Neutrophil (primary cell): ENCODE results near the gene CNTN5.

Experiments
- H3K27ac ChIP-seq: fragments of 200-600 bp; sonication (generic); 2 replicates; pipeline ENCODE4 v1.5.1; 2016; ENCODE audit warnings: mild to moderate bottlenecking, moderate library complexity
- H3K27me3 ChIP-seq: fragments of 200-600 bp; sonication (generic); 2 replicates; pipeline ENCODE4 v1.6.0; 2016; ENCODE audit warnings: mild to moderate bottlenecking
- H3K36me3 ChIP-seq: fragments of 200-600 bp; sonication (generic); 2 replicates; pipeline ENCODE4 v1.5.1; 2017
- H3K4me1 ChIP-seq, 2 experiments: fragments of 200-600 bp in 1 of 2; sonication (generic) in 1 of 2; 1 replicate in 1 of 2; 2 replicates in 1 of 2; pipeline versions ENCODE4 v1.5.1 to v1.6.1; 2013 to 2016; ENCODE audit warnings: low read depth in 1 of 2, low read length in 1 of 2, mild to moderate bottlenecking in 1 of 2, moderate library complexity in 1 of 2; ENCODE audit not compliant: control insufficient read depth in 1 of 2, insufficient read depth in 1 of 2
- H3K4me3 ChIP-seq, 2 experiments: fragments of 200-600 bp in 1 of 2; sonication (generic) in 1 of 2; 1 replicate in 1 of 2; 2 replicates in 1 of 2; pipeline ENCODE4 v1.5.1; 2013 to 2016; ENCODE audit warnings: low read depth in 1 of 2, low read length in 1 of 2, mild to moderate bottlenecking in 1 of 2, moderate library complexity in 1 of 2
- H3K9me3 ChIP-seq: fragments of 200-600 bp; sonication (generic); 2 replicates; pipeline ENCODE4 v1.5.1; 2016
- CTCF ChIP-seq: fragments of 200-600 bp; sonication (generic); IDR thresholded peaks from 2 replicates; pipeline ENCODE4 v1.5.1; 2016; ENCODE audit warnings: antibody characterized with exemption

Gene CNTN5

GRCh38 chr11:99918761-99919160 lies 898.0 kb downstream of the CNTN5 start:
- no peaks in the 10 kb centered on the region for H3K27me3 ChIP-seq
- no peaks in the 10 kb centered on the region for H3K36me3 ChIP-seq
- H3K4me3 ChIP-seq: no peak overlapping the region
- H3K4me1 ChIP-seq: no peaks in the 10 kb centered on the region
- no peak overlapping the region for H3K27ac ChIP-seq
- no peaks in the 10 kb centered on the region for H3K9me3 ChIP-seq
- no peak for TF ChIP-seq CTCF

- no peak for TF ChIP-seq CTCF
- Histone ChIP-seq H3K4me3 (no peak overlapping the region), H3K4me1 (no peaks in the 10 kb centered on the region), H3K27me3 (no peaks in the 10 kb centered on the region), H3K27ac (no peak overlapping the region), H3K9me3 (no peaks in the 10 kb centered on the region), H3K36me3 (no peaks in the 10 kb centered on the region)
Measured at GRCh38 chr11:99920956-99921355, 900.2 kb downstream of the CNTN5 start.

- TF ChIP-seq CTCF: no peak
- no peak overlapping the region for H3K27ac ChIP-seq
- no peaks in the 10 kb centered on the region for H3K36me3 ChIP-seq
- no peaks in the 10 kb centered on the region for H3K4me1 ChIP-seq
- no peaks in the 10 kb centered on the region for H3K9me3 ChIP-seq
- no peaks in the 10 kb centered on the region for H3K27me3 ChIP-seq
- H3K4me3 ChIP-seq: no peak overlapping the region
Measured at GRCh38 chr11:99925968-99926367, 905.2 kb downstream of the CNTN5 start.

GRCh38 chr11:99932684-99933083 lies 911.9 kb downstream of the CNTN5 start:
- H3K27me3 ChIP-seq: no peaks in the 10 kb centered on the region
- no peak for TF ChIP-seq CTCF
- H3K27ac ChIP-seq: no peak overlapping the region
- H3K4me3 ChIP-seq: no peak overlapping the region
- H3K4me1 ChIP-seq: no peaks in the 10 kb centered on the region
- no peaks in the 10 kb centered on the region for H3K9me3 ChIP-seq
- no peaks in the 10 kb centered on the region for H3K36me3 ChIP-seq

GRCh38 chr11:99934008-99934407 lies 913.3 kb downstream of the CNTN5 start:
- Histone ChIP-seq H3K36me3 (no peaks in the 10 kb centered on the region), H3K27ac (no peak overlapping the region), H3K27me3 (no peaks in the 10 kb centered on the region), H3K9me3 (no peaks in the 10 kb centered on the region), H3K4me3 (no peak overlapping the region), H3K4me1 (no peaks in the 10 kb centered on the region)
- TF ChIP-seq CTCF: no peak

GRCh38 chr11:99937330-99937729 lies 916.6 kb downstream of the CNTN5 start:
- Histone ChIP-seq H3K27me3 (no peaks in the 10 kb centered on the region), H3K4me1 (no peaks in the 10 kb centered on the region), H3K4me3 (no peak overlapping the region), H3K36me3 (no peaks in the 10 kb centered on the region), H3K27ac (no peak overlapping the region), H3K9me3 (no peaks in the 10 kb centered on the region)
- TF ChIP-seq CTCF: no peak
